Liver (tissue), 9 donors: ENCODE data around the gene PGR. TPM values are rescaled to one million over a fixed set of nuclear protein-coding genes. Genes with fewer than 3 reads are reported as not detected.
A peak's percentile ranks its signal among the peaks of the same experiment; 100 is the strongest.

ENCODE experiments used
- DNase-seq: peaks from one replicate; pipeline ENCODE4 v3.0.0-alpha.2; 2017; ENCODE audit warnings: low spot score
- H3K27ac ChIP-seq, 2 donors: one replicate each; pipeline ENCODE4 v1.7.0; 2013; ENCODE audit warnings: inconsistent platforms in 2 of 2, low read length in 2 of 2, control low read depth in 1 of 2, low read depth in 1 of 2, mild to moderate bottlenecking in 1 of 2
- H3K27me3 ChIP-seq, 4 donors: one replicate each; pipeline versions ENCODE4 v1.6.1 to v1.7.0; 2013; ENCODE audit warnings: low read length in 3 of 4, inconsistent platforms in 1 of 4, mild to moderate bottlenecking in 1 of 4, moderate library complexity in 1 of 4; ENCODE audit not compliant: control insufficient read depth in 4 of 4, insufficient read depth in 4 of 4
- H3K36me3 ChIP-seq, 4 donors: one replicate each; pipeline versions ENCODE4 v1.6.1 to v1.7.0; 2013; ENCODE audit warnings: low read length in 3 of 4, mild to moderate bottlenecking in 3 of 4, low read depth in 1 of 4, moderate library complexity in 1 of 4; ENCODE audit not compliant: control insufficient read depth in 4 of 4, insufficient read depth in 3 of 4
- H3K4me1 ChIP-seq, 4 donors: one replicate each; pipeline versions ENCODE4 v1.6.1 to v1.7.0; 2013; ENCODE audit warnings: low read length in 3 of 4, mild to moderate bottlenecking in 3 of 4, moderate library complexity in 1 of 4; ENCODE audit not compliant: control insufficient read depth in 4 of 4, insufficient read depth in 4 of 4
- H3K4me3 ChIP-seq, 3 donors: one replicate each; pipeline versions ENCODE4 v1.6.1 to v1.7.0; 2013; ENCODE audit warnings: low read length in 3 of 3, control low read depth in 1 of 3, low read depth in 1 of 3, mild to moderate bottlenecking in 1 of 3
- H3K9ac ChIP-seq, 2 donors: one replicate each; pipeline ENCODE4 v1.7.0; 2013; ENCODE audit warnings: low read length in 2 of 2, mild to moderate bottlenecking in 2 of 2, moderate library complexity in 2 of 2, control low read depth in 1 of 2, low read depth in 1 of 2
- H3K9me3 ChIP-seq, 4 donors: one replicate each; pipeline versions ENCODE4 v1.6.1 to v1.7.0; 2013; ENCODE audit warnings: low read length in 3 of 4; ENCODE audit not compliant: control insufficient read depth in 4 of 4
- FOXA1 ChIP-seq: IDR thresholded peaks from 2 replicates; pipeline ENCODE4 v1.6.1; 2016; ENCODE audit warnings: antibody characterized with exemption
- GABPA ChIP-seq, 2 donors: IDR thresholded peaks in 1 of 2; conservative IDR thresholded peaks in 1 of 2; 2 replicates each; pipeline ENCODE4 v1.6.1; 2016; ENCODE audit warnings: antibody characterized with exemption in 2 of 2, mild to moderate bottlenecking in 1 of 2, moderate library complexity in 1 of 2
- HNF4A ChIP-seq, 2 donors: conservative IDR thresholded peaks; 2 replicates each; pipeline ENCODE4 v1.6.1; 2016; ENCODE audit warnings: antibody characterized with exemption in 2 of 2, mild to moderate bottlenecking in 2 of 2
- NR2F2 ChIP-seq: IDR thresholded peaks from 2 replicates; pipeline ENCODE4 v1.6.1; 2016; ENCODE audit warnings: antibody characterized with exemption
- RAD21 ChIP-seq, 2 donors: IDR thresholded peaks; 2 replicates each; pipeline ENCODE4 v1.6.1; 2016; ENCODE audit warnings: antibody characterized with exemption in 2 of 2, mild to moderate bottlenecking in 2 of 2
- SP1 ChIP-seq: IDR thresholded peaks from 2 replicates; pipeline ENCODE4 v1.6.1; 2018; ENCODE audit warnings: antibody characterized with exemption, mild to moderate bottlenecking
- YY1 ChIP-seq: IDR thresholded peaks from 2 replicates; pipeline ENCODE4 v1.6.1; 2016; ENCODE audit warnings: antibody characterized with exemption, mild to moderate bottlenecking
- WGBS: extraction: QIAGEN DNeasy Blood & Tissue Kit; methylation state at CpG from one replicate; pipeline ENCODE4 v1.1.7; 2013; 5-methylcytosine and 5-hydroxymethylcytosine counted together
- polyA plus RNA-seq, 2 donors: library from polyadenylated mRNA; stranded (reverse) in 1 of 2; unstranded in 1 of 2; fragments of 200-250 nt in 1 of 2; fragments of >200 nt in 1 of 2; fragmentation: Nextera tagmentation in 1 of 2; extraction: Ambion mirVana in 1 of 2; gene quantifications; one replicate each; pipeline versions ENCODE4 v1.2.1 to v1.2.3, GENCODE V29; 2013 to 2015
- total RNA-seq, 2 donors: library from RNA; depleted of rRNA; stranded (reverse); fragments of >200 nt; gene quantifications; one replicate each; pipeline ENCODE4 v1.2.3, GENCODE V29; 2014
- TF ChIP-seq, protein P1 (sequence below): fragments of 150-350 bp; IDR thresholded peaks from 2 replicates; pipeline ENCODE4 v1.5.1; 2017; ENCODE audit warnings: improper control_type of control experiment, low read depth, low read length; ENCODE audit not compliant: missing input control
- donor health status: healthy.
- donor health status: healthy.
- donor health status: healthy.
- donor health status: healthy.
- donor health status: healthy.

The PGR gene
- total and polyA plus RNA-seq, 4 donors: 0.04 to 0.17 (median 0.16) TPM; not detected in 1

GRCh38 chr11:101128571-101129202 is 926 bp downstream of the PGR start:
- no peaks in the 10 kb centered on the region for H3K9me3 ChIP-seq
- no peak overlapping the region for H3K27ac ChIP-seq
- peak overlapping the region in 2 of 3 donors; percentile 57 to 73 for H3K4me3 ChIP-seq
- 5% methylated on average over 38 of the region's 38 CpGs for WGBS
- H3K27me3 ChIP-seq: peaks cover 0 to 18% (median 5%) of the 10 kb centered on the region in 4 donors
- H3K9ac ChIP-seq: no peak overlapping the region
- no peak for DNase-seq
- peaks cover 10 to 30% (median 25%) of the 10 kb centered on the region in 4 donors for H3K4me1 ChIP-seq
- no peak for TF ChIP-seq SP1
- no peak for TF ChIP-seq FOXA1
- no peak for TF ChIP-seq NR2F2
- no peak for TF ChIP-seq RAD21 (IDR thresholded peaks at IDR 0.05)
- TF ChIP-seq YY1: no peak
- no peaks in the 10 kb centered on the region for H3K36me3 ChIP-seq

DNA sequence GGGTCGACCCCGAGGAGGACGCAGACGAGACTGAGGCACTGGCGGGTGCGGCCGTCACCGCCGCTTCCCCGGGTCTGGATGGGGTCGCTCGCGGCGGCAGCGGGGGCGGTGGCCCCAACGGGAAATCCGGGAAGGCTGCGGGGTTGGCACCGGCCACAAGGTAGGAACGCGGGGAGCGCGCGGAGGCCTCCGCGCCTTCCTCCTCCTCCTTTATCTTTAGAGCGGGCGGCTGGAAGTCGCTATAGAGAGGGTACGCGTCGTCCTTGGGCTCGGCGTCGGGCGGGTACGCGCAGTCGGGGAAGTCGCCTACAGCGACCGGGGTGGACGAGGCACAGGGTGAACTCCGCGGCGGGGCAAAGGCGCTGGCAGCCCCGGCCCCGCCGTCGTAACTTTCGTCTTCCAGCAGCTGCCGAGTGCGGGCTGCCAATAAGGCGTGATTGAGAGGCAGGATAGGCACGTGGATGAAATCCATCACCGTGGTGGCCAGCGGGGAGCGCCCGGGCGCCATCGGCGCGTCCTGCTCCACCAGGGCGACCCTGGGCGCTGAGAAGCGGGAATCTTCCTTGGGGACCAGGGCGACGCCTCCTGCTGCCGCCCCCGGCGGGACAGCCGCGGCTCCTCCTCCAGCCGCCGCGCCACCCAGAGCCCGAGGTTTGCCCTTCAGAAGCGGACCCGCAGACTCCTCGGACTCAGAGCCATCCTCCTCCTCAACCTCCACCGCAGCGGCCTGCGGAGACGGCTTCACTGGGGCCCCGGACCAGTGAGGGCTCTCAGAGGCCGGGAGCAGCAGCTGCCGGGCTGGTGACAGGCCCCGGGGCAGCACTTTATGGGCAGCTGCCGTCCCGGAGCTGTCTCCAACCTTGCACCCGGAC is 1.7 kb downstream of the PGR start:
- Histone ChIP-seq H3K9ac (no peak overlapping the region), H3K27ac (no peak overlapping the region), H3K4me1 (peaks cover 10 to 30% (median 25%) of the 10 kb centered on the region in 4 donors), H3K9me3 (no peaks in the 10 kb centered on the region), H3K36me3 (no peaks in the 10 kb centered on the region), H3K27me3 (peaks cover 0 to 18% (median 5%) of the 10 kb centered on the region in 4 donors), H3K4me3 (peak overlapping the region in 2 of 3 donors; percentile 57 to 73)
- DNase-seq: no peak
- 3% methylated on average over 93 of the region's 93 CpGs for WGBS
- TF ChIP-seq RAD21 (IDR thresholded peaks at IDR 0.05): peak in 1 of 2 donors; percentile 13
- TF ChIP-seq, protein P1, sequence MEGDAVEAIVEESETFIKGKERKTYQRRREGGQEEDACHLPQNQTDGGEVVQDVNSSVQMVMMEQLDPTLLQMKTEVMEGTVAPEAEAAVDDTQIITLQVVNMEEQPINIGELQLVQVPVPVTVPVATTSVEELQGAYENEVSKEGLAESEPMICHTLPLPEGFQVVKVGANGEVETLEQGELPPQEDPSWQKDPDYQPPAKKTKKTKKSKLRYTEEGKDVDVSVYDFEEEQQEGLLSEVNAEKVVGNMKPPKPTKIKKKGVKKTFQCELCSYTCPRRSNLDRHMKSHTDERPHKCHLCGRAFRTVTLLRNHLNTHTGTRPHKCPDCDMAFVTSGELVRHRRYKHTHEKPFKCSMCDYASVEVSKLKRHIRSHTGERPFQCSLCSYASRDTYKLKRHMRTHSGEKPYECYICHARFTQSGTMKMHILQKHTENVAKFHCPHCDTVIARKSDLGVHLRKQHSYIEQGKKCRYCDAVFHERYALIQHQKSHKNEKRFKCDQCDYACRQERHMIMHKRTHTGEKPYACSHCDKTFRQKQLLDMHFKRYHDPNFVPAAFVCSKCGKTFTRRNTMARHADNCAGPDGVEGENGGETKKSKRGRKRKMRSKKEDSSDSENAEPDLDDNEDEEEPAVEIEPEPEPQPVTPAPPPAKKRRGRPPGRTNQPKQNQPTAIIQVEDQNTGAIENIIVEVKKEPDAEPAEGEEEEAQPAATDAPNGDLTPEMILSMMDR: no peak
- TF ChIP-seq HNF4A (conservative IDR thresholded peaks at IDR 0.05): no peak

DNA sequence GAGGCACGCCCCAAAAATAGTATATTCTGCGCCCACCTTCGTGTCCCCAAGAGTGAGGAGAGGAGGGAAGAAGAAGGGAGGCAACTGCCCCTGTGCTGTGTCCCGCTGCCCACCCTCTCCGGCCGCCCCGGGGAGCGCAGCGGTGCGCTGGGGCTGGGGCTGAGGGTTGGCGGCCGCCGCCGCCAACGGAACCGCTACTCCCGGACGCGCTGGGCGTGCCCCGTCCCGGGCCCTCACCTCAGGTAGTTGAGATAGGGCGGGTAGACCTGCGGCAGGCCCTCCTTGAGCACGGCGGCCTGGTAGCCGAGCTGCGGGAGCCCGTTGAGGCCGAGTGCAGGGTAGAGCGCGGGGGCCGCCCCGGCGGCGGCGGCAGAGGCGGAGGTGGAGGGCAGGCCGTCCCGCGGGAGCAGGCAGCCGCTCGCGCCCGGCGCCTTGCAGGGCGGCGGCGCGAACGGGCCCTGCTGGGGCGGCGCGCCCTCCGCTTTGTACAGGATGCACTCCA is 2.4 kb downstream of the PGR start:
- Histone ChIP-seq H3K4me3 (peak overlapping the region; percentile 27 to 73 (median 57)), H3K36me3 (no peaks in the 10 kb centered on the region), H3K4me1 (peaks cover 10 to 30% (median 25%) of the 10 kb centered on the region in 4 donors), H3K9ac (no peak overlapping the region), H3K27me3 (peaks cover 0 to 19% (median 5%) of the 10 kb centered on the region in 4 donors), H3K27ac (peak overlapping the region in 1 of 2 donors; percentile 12), H3K9me3 (no peaks in the 10 kb centered on the region)
- 4% methylated on average over 55 of the region's 55 CpGs for WGBS
- TF ChIP-seq GABPA (IDR thresholded peaks at IDR 0.05 in 1 of 2, conservative IDR thresholded peaks at IDR 0.05 in 1 of 2) (no peak), NR2F2 (no peak), FOXA1 (no peak)
- no peak for DNase-seq
